ENCODE measurements around the gene AMZ1.
A peak's percentile ranks its signal among the peaks of the same experiment; 100 is the strongest.
"Not testable (repeated sequence)": the region's sequence is repeated elsewhere in the genome, so short reads cannot be mapped to it uniquely, and the experiment has no call there.

The AMZ1 gene

GRCh38 chr7:2737771-2738540 is 50.0 kb downstream of the AMZ1 start:
- no peak overlapping the region for H3K4me3 ChIP-seq (ENCODE audit: low read depth, low read length)
- peak; percentile 37 for DNase-seq (ENCODE audit: low read depth)
- TF ChIP-seq, protein P1, sequence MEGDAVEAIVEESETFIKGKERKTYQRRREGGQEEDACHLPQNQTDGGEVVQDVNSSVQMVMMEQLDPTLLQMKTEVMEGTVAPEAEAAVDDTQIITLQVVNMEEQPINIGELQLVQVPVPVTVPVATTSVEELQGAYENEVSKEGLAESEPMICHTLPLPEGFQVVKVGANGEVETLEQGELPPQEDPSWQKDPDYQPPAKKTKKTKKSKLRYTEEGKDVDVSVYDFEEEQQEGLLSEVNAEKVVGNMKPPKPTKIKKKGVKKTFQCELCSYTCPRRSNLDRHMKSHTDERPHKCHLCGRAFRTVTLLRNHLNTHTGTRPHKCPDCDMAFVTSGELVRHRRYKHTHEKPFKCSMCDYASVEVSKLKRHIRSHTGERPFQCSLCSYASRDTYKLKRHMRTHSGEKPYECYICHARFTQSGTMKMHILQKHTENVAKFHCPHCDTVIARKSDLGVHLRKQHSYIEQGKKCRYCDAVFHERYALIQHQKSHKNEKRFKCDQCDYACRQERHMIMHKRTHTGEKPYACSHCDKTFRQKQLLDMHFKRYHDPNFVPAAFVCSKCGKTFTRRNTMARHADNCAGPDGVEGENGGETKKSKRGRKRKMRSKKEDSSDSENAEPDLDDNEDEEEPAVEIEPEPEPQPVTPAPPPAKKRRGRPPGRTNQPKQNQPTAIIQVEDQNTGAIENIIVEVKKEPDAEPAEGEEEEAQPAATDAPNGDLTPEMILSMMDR (conservative IDR thresholded peaks at IDR 0.05; ENCODE audit: low read depth, low read length) = no peak

DNA sequence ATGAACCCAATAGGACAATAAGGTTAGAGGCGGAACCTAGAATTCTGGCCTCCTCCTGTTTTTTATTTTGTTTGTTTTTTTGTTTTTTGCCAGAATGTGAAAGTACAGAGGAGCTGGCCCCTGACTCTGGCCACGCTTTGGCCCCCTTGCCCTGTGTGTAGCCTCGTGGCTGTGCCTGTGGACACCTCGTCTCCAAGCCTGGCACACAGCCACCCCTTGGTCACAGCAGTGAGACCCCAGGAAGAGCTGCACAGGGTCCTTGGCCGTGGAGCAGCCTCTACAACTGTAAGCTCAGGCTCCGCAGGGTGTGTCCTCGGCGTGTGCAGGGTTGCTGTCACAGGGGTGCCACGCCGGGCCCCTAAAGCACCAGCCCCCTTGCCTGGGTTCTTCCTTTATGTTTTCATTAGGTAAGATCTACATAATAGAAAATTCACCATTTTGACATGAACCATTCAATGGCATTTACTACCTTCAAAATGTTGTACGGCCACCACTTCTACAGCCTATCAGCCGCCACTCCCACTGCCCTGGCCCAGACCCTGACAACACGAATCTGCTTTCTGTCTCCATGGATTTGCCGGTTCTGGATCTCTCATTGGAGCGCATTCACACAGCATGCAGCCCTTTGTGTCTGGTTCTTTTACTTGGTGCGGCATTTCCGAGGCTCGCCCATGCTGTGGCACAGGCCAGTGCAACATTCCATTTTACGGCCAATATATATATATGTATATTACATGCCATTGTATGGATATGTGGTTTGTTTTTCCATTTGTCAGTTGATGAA is 51.0 kb downstream of the AMZ1 start:
- TF ChIP-seq, protein P1 (conservative IDR thresholded peaks at IDR 0.05; ENCODE audit: low read depth, low read length) = no peak
- no peak overlapping the region for H3K4me3 ChIP-seq (ENCODE audit: low read depth, low read length)
- no peak for DNase-seq (ENCODE audit: low read depth)

DNA sequence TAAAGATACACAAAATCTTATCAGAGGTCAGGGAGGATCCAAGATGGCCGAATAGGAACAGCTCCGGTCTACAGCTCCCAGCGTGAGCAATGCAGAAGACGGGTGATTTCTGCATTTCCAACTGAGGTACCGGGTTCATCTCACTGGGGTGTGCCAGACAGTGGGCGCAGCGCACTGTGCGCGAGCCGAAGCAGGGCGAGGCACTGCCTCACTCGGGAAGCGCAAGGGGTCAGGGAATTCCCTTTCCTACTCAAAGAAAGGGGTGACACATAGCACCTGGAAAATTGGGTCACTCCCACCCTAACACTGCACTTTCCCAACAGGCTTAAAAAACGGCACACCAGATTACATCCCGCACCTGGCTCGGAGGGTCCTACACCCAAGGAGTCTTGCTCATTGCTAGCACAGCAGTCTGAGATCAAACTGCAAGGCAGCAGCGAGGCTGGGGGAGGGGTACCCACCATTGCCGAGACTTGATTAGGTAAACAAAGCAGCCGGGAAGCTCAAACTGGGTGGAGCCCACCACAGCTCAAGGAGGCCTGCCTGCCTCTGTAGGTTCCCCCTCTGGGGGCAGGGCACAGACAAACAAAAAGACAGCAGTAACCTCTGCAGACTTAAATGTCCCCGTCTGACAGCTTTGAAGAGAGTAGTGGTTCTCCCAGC is 55.7 kb downstream of the AMZ1 start:
- DNase-seq (ENCODE audit: low read depth); H3K4me3 ChIP-seq (ENCODE audit: low read depth, low read length): not testable (repeated sequence)

DNA sequence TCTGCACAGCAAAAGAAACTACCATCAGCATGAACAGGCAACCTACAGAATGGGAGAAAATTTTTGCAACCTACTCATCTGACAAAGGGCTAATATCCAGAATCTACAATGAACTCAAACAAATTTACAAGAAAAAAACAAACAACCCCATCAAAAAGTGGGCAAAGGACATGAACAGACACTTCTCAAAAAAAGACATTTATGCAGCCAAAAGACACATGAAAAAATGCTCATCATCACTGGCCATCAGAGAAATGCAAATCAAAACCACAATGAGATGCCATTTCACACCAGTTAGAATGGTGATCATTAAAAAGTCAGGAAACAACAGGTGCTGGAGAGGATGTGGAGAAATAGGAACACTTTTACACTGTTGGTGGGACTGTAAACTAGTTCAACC is 60.7 kb downstream of the AMZ1 start:
- not testable (repeated sequence) for H3K4me3 ChIP-seq (ENCODE audit: low read depth, low read length); DNase-seq (ENCODE audit: low read depth)

DNA sequence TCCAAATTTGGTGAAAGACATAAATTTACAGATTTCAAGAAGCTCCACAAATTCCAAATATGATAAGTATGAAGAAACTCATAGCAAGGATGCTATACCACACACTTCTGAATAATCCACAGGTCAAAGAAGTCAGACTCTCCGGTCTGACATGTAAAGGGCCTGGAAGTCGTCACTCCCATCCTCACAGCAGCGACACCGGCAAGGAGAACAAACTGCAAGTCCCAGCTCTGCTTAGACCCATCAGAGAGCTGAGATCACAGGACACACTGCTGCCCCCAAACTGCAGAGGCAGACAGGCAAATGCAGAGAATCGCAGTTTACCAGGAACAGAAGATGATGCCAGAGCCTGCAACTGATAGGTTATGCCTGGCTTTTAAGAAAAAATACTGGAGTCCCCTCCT is 62.0 kb downstream of the AMZ1 start:
- DNase-seq (ENCODE audit: low read depth) = peak; percentile 56
- H3K4me3 ChIP-seq (ENCODE audit: low read depth, low read length) = no peak overlapping the region
- TF ChIP-seq, protein P1 (conservative IDR thresholded peaks at IDR 0.05; ENCODE audit: low read depth, low read length) = no peak

DNA sequence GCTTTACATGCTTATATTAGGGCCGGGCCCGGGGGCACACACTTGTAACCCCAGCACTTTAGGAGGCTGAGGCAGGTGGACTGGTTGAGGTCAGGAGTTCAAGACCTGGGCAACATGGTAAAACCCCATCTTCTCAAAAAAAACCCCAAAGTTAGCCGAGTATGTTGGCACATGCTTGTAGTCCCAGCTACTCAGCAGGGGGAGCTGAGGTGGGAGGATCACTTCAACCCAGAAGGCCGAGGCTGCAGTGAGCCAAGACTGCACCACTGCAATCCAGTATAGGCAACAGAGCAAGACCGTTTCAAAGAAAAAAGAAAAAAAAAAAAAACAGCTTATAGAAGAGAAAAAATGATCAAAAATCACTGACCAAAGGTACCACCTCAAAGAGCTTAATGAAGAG is 63.1 kb downstream of the AMZ1 start:
- TF ChIP-seq, protein P1 (conservative IDR thresholded peaks at IDR 0.05; ENCODE audit: low read depth, low read length) = peak; percentile 16
- DNase-seq (ENCODE audit: low read depth) = peak; percentile 38
- H3K4me3 ChIP-seq (ENCODE audit: low read depth, low read length) = no peak overlapping the region

DNA sequence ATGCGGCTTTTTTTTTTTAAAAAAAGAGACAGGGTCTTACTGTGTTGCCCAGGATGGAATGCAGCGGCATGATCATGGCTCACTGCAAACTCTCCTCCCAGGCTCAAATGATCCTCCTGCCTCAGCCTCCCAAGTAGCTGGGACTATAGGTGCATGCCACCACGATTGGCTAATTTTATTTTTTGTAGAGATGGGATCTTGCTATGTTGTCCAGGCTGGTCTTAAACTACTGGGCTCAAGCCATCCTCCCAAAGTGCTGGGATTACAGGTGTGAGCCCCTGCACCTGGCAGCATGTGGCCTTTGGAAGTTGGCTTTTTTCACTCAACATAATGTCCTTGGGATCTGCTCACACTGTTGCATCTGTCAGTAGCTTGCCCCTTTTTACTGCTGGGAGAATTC is 65.1 kb downstream of the AMZ1 start:
- no peak overlapping the region for H3K4me3 ChIP-seq (ENCODE audit: low read depth, low read length)
- TF ChIP-seq, protein P1 (conservative IDR thresholded peaks at IDR 0.05; ENCODE audit: low read depth, low read length) = no peak
- no peak for DNase-seq (ENCODE audit: low read depth)
